Esophagus muscularis mucosa (tissue), 4 donors: Measurements from ENCODE around the gene MCRIP2. TPM values are rescaled to one million over a fixed set of nuclear protein-coding genes. Genes with fewer than 3 reads are reported as not detected.

Source experiments
- DNase-seq: peaks from one replicate; pipeline ENCODE4 v3.0.0-alpha.2; 2017; ENCODE audit errors: extremely low spot score
- H3K27ac ChIP-seq, 4 donors: fragments of 200-600 bp; sonication (generic); replicated peaks in 1 of 4; 1 replicate in 3 of 4; 2 replicates in 1 of 4; pipeline ENCODE4 v1.5.1; 2016 to 2019; ENCODE audit warnings: mild to moderate bottlenecking in 1 of 4
- H3K27me3 ChIP-seq, 4 donors: fragments of 200-600 bp; sonication (generic); one replicate each; pipeline versions ENCODE4 v1.5.1 to v1.6.0; 2016 to 2019
- H3K36me3 ChIP-seq, 4 donors: fragments of 200-600 bp; sonication (generic); one replicate each; pipeline ENCODE4 v1.5.1; 2016 to 2019
- H3K4me1 ChIP-seq, 4 donors: fragments of 200-600 bp; sonication (generic); one replicate each; pipeline ENCODE4 v1.5.1; 2016 to 2019
- H3K4me3 ChIP-seq, 4 donors: fragments of 200-600 bp; sonication (generic); 1 replicate in 2 of 4; 2 replicates in 2 of 4; pipeline ENCODE4 v1.5.1; 2016 to 2019; ENCODE audit warnings: mild to moderate bottlenecking in 4 of 4, moderate library complexity in 1 of 4
- H3K9me3 ChIP-seq, 4 donors: fragments of 200-600 bp; sonication (generic); 1 replicate in 3 of 4; 2 replicates in 1 of 4; pipeline ENCODE4 v1.5.1; 2016 to 2019
- CTCF ChIP-seq, 3 experiments: fragments of 200-600 bp in 2 of 3; fragments of 450-650 bp in 1 of 3; sonication (generic) in 2 of 3; IDR thresholded peaks; one replicate each; pipeline ENCODE4 v1.5.1; 2017 to 2019; ENCODE audit warnings: antibody characterized with exemption in 3 of 3, mild to moderate bottlenecking in 2 of 3, moderate library complexity in 1 of 3
- EP300 ChIP-seq: sonication (generic); formaldehyde crosslinking; IDR thresholded peaks from one replicate; pipeline ENCODE4 v1.6.1; 2017; ENCODE audit warnings: antibody characterized with exemption
- POLR2A ChIP-seq: fragments of 450-650 bp; IDR thresholded peaks from one replicate; pipeline ENCODE4 v1.6.1; 2017; ENCODE audit warnings: antibody characterized with exemption, moderate library complexity, mild to moderate bottlenecking, low read depth
- POLR2AphosphoS5 ChIP-seq, 2 donors: sonication (generic); formaldehyde crosslinking; IDR thresholded peaks; one replicate each; pipeline ENCODE4 v1.6.1; 2017; ENCODE audit warnings: antibody characterized with exemption in 2 of 2
- WGBS: methylation state at CpG from one replicate; pipeline ENCODE4 v1.1.5; 2018; 5-methylcytosine and 5-hydroxymethylcytosine counted together
- intact Hi-C: fragments of 100-400 bp; cut with DNase I; formaldehyde crosslinking; loops from one replicate; pipeline ENCODE4 v1.15.1; 2023
- total RNA-seq, 4 donors: library from RNA; depleted of rRNA; stranded (reverse); fragments of >200 nt; gene quantifications; one replicate each; pipeline versions ENCODE4 v1.1.0 to v1.2.1, GENCODE V29; 2016

MCRIP2 gene
- total RNA-seq, 4 donors from 2014 or later, result 50.7 to 65.4 (median 59.1) TPM

GRCh38 chr16:637081-638018, 4.3 kb upstream of the MCRIP2 start:
- Histone ChIP-seq H3K9me3 (no peaks in the 10 kb centered on the region), H3K4me1 (peaks cover 23 to 57% (median 45%) of the 10 kb centered on the region in 4 donors), H3K4me3 (peak overlapping the region; percentile 66 to 91 (median 82)), H3K27ac (peak overlapping the region; percentile 93 to 98 (median 95)), H3K27me3 (peaks cover 0 to 8% (median 0%) of the 10 kb centered on the region in 4 donors), H3K36me3 (peaks cover 10 to 24% (median 19%) of the 10 kb centered on the region in 4 donors)
- peak; percentile 98 for DNase-seq
- intact Hi-C loops, result loop anchor here (5.0 kb wide), 2 partner anchors 50 to 235 kb away; partner anchors contain the start of gene DECR2
- no peak for TF ChIP-seq EP300
- no peak for TF ChIP-seq CTCF (IDR thresholded peaks at IDR 0.05)
- TF ChIP-seq POLR2A, result no peak
- TF ChIP-seq POLR2AphosphoS5 (IDR thresholded peaks at IDR 0.05), result no peak
- WGBS, result 39% methylated on average over 18 of the region's 53 CpGs

GRCh38 chr16:638034-638543, 3.5 kb upstream of the MCRIP2 start:
- DNase-seq, result no peak
- TF ChIP-seq EP300 (no peak), POLR2A (no peak), CTCF (IDR thresholded peaks at IDR 0.05) (no peak), POLR2AphosphoS5 (IDR thresholded peaks at IDR 0.05) (no peak)
- WGBS, result 96% methylated on average over 4 of the region's 15 CpGs
- H3K27ac ChIP-seq, result peak overlapping the region; percentile 81 to 97 (median 93)
- H3K4me1 ChIP-seq, result peaks cover 31 to 64% (median 52%) of the 10 kb centered on the region in 4 donors
- intact Hi-C loops, result loop anchor here (5.0 kb wide), 2 partner anchors 51 to 236 kb away; partner anchors contain the start of gene DECR2
- H3K27me3 ChIP-seq, result peaks cover 0 to under 1% (median 0%) of the 10 kb centered on the region in 4 donors
- H3K36me3 ChIP-seq, result peaks cover 7 to 17% (median 14%) of the 10 kb centered on the region in 4 donors
- no peak overlapping the region for H3K4me3 ChIP-seq
- H3K9me3 ChIP-seq, result no peaks in the 10 kb centered on the region

GRCh38 chr16:638836-639235, 2.8 kb upstream of the MCRIP2 start:
- WGBS, result 80% methylated on average over 9 of the region's 9 CpGs
- no peak overlapping the region for H3K4me3 ChIP-seq
- no peaks in the 10 kb centered on the region for H3K27me3 ChIP-seq
- H3K27ac ChIP-seq, result peak overlapping the region in 2 of 4 donors; percentile 35 to 93
- intact Hi-C loops, result loop anchor here (5.0 kb wide), 2 partner anchors 52 to 237 kb away; partner anchors contain the start of gene DECR2
- H3K9me3 ChIP-seq, result no peaks in the 10 kb centered on the region
- no peak for TF ChIP-seq EP300
- no peak for TF ChIP-seq POLR2A
- no peak for TF ChIP-seq CTCF (IDR thresholded peaks at IDR 0.05)
- no peak for TF ChIP-seq POLR2AphosphoS5 (IDR thresholded peaks at IDR 0.05)
- H3K4me1 ChIP-seq, result peaks cover 33 to 72% (median 60%) of the 10 kb centered on the region in 4 donors
- H3K36me3 ChIP-seq, result peaks cover 0 to 9% (median 6%) of the 10 kb centered on the region in 4 donors
- no peak for DNase-seq

GRCh38 chr16:640614-641013, 1.0 kb upstream of the MCRIP2 start:
- H3K27ac ChIP-seq, result peak overlapping the region; percentile 80 to 94 (median 92)
- no peak for TF ChIP-seq POLR2A
- TF ChIP-seq EP300, result no peak
- no peak for TF ChIP-seq CTCF (IDR thresholded peaks at IDR 0.05)
- H3K27me3 ChIP-seq, result no peaks in the 10 kb centered on the region
- H3K36me3 ChIP-seq, result no peaks in the 10 kb centered on the region
- WGBS, result 96% methylated on average over 3 of the region's 5 CpGs
- H3K9me3 ChIP-seq, result no peaks in the 10 kb centered on the region
- intact Hi-C loops, result no loop called here
- peaks cover 31 to 75% (median 57%) of the 10 kb centered on the region in 4 donors for H3K4me1 ChIP-seq
- peak overlapping the region in 1 of 4 donors; percentile 95 for H3K4me3 ChIP-seq
- no peak for DNase-seq
